ENCODE data around the gene RBBP8NL.

The RBBP8NL gene

GRCh38 chr20:62462976-62463592, 35.7 kb upstream of the RBBP8NL start:
- no peak for DNase-seq (ENCODE audit: low spot score)

GRCh38 chr20:62461834-62462233, 34.5 kb upstream of the RBBP8NL start:
- DNase-seq (ENCODE audit: low spot score): no peak

DNA sequence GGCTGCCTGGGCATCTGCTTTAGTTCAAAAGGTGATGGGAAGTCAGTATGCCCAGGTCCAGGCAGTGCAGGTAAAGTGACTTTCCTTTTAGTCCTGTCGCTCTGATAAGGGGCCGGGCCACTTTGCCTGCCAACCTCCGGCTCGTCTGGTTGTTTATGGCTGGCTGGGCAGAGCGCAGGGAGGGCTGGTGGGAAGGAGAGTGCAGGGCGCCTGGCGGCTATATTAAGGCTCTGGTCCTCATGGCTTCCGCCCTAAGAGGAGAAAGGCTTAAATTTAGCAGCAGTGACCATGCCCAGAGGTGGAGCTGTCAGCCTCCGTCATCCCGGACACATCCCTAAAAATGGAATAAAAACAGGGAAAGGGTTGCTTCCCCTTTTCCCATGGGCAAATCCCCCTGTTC, 33.8 kb upstream of the RBBP8NL start:
- no peak for DNase-seq (ENCODE audit: low spot score)

- no peak for DNase-seq (ENCODE audit: low spot score)
Measured at GRCh38 chr20:62460678-62461077, 33.3 kb upstream of the RBBP8NL start.

DNA sequence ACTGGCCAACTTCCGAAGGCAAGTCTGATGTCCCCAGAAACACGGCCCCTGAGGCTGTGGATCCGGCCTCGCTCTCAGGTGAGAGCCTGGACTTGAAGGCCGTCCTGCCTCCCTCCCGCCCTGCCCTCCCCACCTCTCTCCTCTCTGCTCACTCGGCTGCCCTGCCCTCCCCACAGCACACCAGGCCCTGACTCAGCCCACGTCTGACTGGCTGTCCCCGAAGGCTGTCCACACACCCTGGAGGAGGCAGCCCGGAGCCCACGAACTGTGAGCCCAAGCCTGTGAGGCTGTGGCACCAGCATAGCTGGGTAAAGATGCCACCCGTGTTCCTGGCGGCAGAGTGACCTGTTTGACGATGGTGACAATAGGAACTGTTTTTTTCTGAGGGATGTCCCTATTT, 32.1 kb upstream of the RBBP8NL start:
- DNase-seq (ENCODE audit: low spot score): no peak

GRCh38 chr20:62458275-62459251, 31.2 kb upstream of the RBBP8NL start:
- DNase-seq (ENCODE audit: low spot score): no peak

DNA sequence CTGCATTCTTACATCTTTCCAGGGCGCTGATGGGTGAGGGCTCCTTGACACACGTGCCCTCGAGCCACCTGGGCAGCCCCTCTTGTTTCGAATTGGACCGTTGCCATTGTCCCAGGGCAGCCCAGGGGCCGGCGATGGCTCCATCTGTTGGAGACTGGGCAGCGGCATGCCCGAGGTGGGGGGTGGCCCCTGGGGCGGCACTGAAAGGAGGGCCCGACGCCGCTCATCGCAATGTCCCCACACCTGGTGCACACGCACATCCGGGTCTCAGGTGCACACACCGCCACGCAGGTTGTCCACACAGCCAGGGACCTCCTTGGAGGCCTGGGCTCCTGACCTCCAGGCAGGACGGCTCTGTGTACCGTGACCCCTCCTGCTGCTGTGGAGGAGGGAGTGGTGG, 30.5 kb upstream of the RBBP8NL start:
- DNase-seq (ENCODE audit: low spot score): no peak

- DNase-seq (ENCODE audit: low spot score): no peak
Measured at GRCh38 chr20:62457098-62457497, 29.8 kb upstream of the RBBP8NL start.

DNA sequence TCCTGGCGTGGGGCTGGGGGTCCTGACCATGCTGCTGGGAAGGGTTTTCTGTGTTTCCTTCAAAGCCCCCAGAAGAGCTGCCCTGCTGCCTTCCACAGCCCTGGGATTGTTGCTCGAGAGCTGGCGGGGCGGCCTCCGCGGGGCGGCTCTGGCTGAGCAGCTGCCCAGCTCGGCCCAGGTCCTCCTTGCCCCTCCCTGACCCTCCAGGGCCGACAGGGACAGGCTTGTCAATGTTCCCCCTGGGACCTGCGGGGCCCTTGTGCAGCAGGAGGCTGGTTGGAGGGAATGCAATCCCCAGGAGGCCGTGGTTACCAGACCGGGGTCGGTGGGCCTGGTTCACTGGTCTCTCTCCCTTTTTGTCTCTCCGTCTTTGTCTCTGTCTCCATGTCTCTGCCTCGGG, 28.6 kb upstream of the RBBP8NL start:
- no peak for DNase-seq (ENCODE audit: low spot score)

- no peak for DNase-seq (ENCODE audit: low spot score)
Measured at GRCh38 chr20:62454904-62455636, 27.7 kb upstream of the RBBP8NL start.

DNA sequence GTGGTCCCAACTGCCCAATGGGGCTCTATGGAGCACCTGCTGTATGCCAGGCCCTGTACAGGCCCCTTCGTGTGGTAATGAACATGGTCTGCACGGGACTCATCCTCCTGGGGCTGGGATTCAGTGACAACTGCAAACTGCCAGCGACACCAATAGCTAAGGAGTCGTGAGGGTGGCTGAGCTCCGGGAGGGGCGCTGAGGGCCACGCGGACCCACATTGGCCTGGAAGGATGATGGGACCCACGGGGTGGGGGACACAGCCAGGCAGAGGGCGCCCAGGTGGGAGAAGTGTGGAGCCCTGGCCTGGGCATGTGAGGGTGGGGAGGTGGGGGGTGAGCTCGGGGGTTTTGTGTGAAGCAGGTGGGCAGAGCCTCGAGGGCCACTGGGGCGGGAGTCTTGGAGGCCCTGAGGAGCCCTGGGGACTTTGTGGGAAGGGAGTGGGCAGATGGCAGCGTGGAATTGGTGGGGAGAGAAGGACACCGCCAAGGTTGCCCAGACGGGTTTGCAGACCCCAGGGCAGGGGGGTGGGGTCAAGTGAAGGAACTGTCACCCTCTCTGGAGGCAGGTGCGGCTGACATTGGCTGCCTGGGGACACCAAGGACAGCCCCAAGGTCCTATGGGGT, 26.0 kb upstream of the RBBP8NL start:
- DNase-seq (ENCODE audit: low spot score): no peak

DNA sequence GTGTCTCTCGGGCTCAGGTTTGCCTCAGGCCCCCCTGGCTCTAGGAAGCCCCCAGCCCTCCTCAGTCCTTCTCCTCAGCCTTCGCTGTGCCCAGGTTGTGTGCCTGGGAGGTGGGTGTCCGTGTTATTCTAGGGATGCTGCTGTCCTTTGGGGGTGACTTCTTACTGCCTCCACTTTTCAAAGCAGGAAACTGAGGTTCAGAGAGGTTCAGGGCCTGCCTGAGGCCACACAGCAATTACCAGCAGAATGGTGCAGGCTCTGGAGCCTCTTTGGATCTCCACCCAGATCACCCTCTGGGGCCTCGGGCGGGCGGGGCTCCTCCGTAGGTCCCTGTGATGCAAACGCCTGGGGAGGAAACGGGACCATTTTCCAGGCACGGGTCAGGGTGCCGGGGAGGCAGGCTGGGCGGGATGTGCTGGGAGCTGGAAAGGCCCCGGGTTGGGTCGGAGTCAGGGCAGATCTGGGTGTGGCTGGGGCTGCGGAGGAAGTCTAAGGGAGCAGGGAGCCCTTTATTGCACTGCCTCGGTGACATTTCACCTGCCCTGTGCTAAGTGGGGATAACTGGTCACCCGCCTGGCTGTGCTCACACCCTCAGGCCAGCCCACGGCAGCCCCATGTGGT, 25.2 kb upstream of the RBBP8NL start:
- DNase-seq (ENCODE audit: low spot score): no peak

DNA sequence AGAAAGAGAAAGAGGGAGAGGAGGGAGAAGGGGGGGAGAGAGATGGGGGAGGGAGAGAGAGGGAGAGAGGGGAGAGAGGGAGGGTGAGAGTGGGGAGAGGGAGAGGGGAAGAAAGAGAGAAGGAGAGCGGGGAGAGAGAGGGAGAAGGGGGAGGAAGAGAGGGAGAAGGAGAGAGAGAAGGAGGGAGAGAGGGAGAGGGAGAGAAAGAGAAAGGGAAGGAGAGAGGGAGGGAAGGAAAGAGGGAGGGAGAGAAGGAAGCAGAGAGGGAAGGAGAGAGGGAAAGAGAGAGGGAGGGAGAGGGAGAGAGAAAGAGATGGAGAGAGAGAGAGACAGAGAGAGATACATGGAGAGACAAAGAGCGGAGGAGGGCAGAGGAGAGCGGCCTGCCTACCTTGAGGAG, 24.6 kb upstream of the RBBP8NL start:
- DNase-seq (ENCODE audit: low spot score): no peak

DNA sequence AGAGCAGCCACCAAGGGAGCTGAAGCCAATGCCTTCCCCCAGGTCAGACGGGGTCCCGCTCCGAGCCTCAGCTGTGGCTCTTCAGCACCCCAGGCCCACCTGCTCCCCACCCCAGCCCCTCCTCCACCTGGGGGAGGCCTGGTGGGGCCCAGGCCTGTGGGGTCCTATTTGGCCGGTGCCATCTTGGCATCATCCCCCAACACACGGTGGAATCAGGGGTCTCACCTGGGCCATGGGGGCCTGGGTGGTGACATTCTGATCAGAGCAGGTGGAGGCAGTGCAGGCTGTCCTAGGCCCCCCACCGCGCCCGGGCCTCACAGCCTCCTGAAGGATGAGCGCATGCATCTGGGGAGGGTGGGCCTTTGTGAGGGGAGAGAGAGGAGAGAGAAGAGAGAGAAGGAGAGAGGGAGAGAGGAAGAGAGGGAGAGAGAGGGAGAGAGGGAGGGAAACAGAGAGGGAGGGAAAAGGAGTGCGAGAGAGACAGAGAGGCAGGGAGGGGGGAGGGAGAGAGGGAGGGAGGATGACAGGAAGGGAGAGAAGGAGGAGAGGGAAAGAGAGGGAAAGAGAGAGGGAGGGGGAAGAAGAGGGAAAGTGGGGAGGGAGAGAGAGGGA, 23.9 kb upstream of the RBBP8NL start:
- no peak for DNase-seq (ENCODE audit: low spot score)

DNA sequence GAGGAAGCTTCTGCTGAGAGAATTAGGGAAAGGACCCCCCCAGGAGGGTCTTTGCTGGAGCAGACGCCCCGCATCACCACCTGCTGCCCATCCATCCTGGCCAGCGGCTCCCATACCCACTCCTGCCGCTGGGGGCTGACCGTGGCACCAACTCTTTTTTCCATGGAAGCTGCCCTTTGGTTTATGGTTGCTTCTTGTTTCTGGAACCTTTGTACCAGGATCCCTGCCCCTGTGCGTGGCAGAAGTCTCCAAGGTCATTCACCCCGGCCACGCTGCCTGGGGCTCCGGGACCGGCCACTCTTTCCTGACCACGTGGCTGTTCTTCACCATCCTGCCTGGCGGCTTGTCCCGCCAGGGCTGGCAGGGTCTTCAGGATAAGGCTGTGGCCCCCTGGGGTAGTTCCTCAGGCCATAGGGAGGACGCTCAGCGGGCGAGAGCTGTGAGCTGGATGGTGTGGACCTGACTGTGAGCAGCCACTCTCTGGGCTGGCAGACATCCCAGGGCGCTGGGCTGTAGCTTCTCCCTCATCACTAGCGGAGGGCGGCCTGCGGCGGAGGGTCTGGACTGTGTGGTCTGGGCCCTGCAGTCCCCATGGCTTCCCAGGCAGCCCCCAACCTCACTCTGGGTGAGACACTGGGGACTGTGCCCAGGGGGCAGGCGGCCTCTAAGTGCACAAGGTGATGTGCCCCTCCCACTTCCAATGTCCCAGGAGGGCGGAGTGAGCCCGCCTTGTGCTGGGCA, 22.8 kb upstream of the RBBP8NL start:
- no peak for DNase-seq (ENCODE audit: low spot score)

- no peak for DNase-seq (ENCODE audit: low spot score)
Measured at GRCh38 chr20:62448788-62449187, 21.4 kb upstream of the RBBP8NL start.

DNA sequence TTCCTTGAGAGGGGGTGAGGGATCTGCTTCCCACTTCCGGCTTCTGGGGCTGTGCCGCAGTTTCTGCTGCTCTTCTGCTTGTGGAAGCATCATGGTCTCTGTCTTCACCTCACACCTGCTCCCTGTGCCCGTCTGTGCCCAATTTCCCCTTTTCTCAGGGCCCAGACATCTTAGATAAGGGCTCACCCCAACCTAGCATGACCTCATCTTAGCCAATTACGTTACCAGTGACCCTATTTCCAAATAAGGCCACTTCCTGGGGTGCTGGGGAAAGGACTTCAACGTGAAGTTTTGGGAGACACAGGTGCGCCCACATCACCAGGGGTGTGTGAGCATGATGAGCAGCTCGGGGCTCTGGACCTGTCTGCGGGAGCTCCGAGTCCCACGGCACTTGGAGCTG, 20.7 kb upstream of the RBBP8NL start:
- DNase-seq (ENCODE audit: low spot score): no peak

DNA sequence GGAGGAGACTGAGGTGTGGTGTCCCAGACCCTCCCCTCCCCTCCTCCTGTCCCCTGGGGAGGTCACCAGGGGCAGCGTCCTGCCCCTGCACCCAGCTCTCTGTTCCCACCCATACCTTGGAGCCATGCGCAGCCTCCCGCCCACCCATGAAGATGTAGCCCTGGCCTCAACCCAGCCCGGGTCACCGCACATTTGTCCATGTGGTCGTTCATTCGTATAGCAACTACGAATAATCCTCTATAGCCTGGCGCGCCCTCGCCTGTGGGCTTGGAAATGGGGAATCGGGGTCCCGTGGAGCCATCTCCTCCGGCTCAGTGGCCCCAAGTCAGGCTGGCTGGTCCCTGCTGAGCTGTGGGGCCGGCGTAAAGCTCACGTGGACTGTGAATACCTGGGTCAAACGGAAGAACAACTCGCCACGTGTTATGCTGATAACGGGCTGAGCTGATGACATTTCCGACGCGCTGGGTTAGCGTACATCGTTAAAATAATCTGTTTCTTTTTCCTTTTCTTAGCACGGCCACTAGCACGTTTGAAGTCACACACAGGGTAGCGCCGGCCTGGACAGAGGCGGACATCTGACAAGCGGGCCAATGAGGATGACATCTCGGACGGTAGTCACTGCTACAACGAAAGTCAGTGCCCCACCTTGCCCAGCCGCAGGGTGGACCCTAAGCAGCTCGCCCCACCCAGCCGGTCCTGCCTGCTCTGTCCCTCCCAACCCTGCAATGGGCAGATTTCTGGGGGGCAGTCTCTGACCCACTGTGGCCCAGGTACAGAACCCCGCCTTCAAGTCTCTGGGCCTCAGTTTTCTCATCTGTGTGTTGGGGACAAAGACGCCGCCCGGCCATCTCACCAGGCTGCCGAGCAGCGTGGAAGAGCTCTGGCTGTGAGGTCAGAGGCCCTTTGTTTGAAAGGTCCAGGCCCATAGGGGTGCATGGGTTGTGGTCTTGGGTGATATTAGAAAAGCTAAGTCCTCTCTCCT, 19.8 kb upstream of the RBBP8NL start:
- DNase-seq (ENCODE audit: low spot score): no peak

DNA sequence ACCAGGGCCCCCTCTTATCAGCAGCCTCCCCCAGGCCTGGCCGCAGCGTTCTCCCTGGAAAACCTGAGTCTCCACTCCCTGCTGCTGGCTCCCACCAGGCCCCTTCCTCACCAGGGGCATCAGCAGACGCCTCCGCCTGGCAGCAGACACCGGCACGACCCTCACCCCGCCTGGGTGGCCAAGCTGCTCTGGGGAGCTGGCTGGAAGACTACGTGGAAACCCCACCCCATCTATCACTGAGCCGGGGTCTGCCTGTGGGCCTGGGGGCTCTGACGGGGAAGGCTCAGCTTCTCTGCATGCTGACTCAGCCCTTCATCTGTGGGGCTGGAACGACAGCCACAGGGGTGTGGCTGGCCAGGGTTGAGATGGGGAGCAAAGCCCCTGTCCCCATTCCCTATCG, 19.1 kb upstream of the RBBP8NL start:
- DNase-seq (ENCODE audit: low spot score): no peak

Data from left forelimb (tissue), 1 donor.